ENCODE data around the gene LCN1.
"Not testable (repeated sequence)": the region's sequence is repeated elsewhere in the genome, so short reads cannot be mapped to it uniquely, and the experiment has no call there.

LCN1 gene

DNA sequence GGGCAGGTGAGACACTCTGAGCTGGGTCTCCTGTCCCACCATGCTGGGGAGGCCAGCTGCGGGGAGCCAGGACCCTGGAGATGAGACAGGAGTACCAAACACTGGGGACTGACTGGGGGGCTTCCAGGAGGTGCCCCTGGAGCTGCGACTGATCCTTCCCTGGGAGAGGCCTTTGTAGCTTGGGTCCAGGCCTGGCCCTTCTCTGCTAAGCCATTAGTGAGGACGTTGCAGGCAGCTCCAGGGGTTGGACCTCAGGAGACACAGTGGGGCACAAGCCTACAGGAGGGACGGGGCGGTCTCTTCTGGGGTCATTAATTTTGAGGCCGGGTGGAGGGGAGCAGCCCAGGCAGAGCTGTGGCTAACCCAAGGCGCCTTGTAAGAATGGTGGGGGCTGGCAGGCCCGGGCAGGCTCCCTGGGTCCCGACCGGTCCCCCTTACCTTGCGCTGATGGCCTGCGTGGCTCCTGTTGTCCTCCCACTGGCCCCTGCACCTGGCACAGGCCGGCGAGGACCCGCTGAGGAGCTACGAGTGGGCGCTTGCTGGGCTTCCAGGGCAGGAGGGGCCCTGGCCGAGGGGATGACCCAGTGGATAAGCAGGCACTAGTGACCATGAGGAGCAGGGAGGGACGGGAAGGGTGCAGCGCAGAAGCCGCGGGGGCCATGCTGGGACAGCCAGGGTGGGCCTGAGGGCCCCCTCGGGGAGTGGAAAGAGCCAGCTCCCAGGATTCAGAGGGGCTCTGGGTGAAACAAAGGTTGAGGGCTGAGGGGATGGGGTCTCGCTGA, 15.6 kb upstream of the LCN1 start:
- DNase-seq: no peak

DNA sequence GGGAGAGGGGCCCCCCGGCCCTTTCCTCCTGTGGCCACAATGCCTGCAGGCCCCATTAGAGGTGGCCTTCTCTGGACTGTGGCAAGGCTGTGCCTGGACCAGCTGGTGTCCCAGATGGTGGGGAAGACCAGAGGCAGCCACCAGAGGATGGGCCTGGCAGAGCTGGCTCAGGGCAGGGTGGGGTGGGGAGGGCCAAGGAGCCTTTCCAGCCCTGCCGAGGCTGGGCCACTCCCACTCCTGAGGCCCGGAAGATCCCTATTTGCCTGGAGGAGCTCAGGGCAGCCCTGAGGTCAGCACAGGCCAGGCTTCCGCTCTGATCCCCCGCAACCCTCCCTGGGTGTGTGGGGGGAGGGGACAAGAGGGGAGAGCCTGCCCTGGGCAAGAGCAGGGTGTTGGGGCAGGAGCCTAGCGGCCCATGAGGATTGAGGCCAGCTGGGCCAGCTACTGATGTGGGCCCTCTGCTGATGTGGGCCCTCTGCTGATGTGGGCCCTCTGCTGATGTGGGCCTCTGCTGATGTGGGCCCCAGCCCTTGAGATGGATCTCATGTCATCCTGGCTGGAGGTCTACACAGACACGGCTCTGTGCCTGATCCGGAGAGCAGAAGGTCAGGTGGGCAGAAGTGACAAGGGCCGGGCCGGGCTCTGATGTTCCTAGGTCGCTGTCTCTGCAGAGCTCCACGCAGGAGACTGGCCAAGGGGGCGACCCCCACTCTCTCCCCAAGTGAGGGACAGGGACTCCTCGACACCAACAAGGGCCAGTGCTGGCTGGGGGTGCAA, 14.7 kb upstream of the LCN1 start:
- DNase-seq: no peak

GRCh38 chr9:135507104-135508035, 13.9 kb upstream of the LCN1 start:
- DNase-seq: no peak

GRCh38 chr9:135508211-135508820, 12.9 kb upstream of the LCN1 start:
- no peak for DNase-seq

DNA sequence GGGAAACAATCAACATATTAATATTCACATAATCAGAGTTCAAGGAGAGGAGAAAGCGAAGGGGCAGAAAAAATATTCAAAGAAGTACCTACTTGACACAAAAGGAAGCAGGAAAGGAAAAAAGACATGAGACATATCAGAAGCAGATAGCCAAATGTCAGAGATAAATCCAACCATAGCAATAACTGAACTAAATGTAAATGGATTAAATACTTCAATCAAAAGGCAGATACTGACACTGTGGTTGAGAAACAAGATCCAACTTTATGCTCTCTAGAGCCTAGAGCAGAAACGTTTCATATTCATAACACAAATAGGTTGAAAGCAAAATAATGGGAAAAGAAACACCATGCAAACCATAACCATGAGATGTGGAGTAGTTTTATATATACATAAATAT, 11.8 kb upstream of the LCN1 start:
- no peak for DNase-seq

DNA sequence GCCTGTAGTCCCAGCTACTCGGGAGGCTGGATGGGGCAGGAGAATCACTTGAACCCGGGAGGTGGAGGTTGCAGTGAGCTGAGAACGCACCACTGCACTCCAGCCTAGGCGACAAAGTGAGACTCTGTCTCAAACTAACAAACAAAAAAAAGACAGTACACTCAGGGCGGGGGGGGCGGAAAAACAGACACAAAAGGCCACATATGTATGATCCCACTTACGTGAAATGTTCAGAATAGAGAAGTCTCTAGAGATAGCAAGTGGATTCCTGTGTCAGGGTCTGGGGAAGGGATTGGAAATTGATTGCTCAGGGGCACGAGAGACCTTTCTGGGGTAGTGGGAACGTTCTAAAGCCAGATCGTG, 9.0 kb upstream of the LCN1 start:
- DNase-seq: no peak

DNA sequence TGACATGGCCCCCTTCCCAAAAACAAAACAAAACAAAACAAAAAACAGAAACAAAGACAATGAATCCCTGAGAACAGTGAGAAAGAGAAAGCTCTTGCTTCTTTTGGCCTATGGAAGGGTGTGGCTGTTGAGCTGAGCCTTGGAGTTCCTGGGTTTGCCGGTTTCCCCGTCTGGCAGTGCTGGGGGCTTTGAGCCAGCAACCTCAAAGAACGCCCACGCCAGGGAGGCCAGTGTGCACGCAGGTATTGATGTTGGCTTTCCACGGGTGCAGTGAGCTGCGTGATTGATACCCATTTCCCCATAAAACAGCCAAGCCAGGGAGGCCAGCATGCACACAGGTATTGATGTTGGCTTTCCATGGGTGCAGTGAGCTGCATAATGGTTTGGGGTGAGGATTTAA, 8.3 kb upstream of the LCN1 start:
- DNase-seq: no peak

- DNase-seq: no peak
Observed at GRCh38 chr9:135513351-135513846, 7.8 kb upstream of the LCN1 start.

- not testable (repeated sequence) for DNase-seq
Observed at GRCh38 chr9:135513906-135514305, 7.3 kb upstream of the LCN1 start.

DNA sequence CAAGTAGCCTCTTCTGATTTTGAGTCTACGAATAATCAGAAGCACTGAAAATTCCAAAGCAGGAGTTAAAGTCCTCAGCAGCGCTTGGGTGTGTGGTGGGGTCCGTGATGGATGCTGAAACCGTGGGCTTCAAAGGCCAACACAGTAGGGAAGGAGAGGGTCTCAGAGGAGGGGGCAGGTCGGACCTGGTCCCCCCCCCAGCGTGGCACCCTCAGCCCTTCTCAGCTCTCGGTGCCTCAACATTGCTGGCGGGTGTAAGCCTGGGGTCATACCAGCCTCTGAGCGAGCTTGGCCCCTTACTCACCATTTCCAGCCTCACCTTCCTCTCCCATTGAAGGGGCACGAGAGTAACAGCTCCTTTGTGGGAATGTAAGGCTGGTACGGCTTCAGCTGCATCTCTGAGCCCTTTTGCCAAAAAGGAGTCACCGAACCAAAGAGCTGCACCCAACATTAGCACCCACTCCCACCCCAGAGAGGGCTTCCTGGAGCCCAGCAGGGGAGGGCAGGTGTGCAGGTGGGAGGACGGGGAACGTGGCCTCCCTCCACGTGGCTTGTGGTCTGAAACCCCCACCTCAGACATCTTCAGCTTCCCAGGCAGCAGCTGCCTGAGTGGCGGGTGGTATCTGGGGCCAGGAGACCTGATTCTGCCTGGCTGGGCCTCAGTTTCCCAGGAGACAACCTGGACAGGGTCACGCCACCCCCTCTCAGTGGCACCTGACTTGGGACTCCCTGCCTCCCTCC, 6.7 kb upstream of the LCN1 start:
- DNase-seq: no peak

DNA sequence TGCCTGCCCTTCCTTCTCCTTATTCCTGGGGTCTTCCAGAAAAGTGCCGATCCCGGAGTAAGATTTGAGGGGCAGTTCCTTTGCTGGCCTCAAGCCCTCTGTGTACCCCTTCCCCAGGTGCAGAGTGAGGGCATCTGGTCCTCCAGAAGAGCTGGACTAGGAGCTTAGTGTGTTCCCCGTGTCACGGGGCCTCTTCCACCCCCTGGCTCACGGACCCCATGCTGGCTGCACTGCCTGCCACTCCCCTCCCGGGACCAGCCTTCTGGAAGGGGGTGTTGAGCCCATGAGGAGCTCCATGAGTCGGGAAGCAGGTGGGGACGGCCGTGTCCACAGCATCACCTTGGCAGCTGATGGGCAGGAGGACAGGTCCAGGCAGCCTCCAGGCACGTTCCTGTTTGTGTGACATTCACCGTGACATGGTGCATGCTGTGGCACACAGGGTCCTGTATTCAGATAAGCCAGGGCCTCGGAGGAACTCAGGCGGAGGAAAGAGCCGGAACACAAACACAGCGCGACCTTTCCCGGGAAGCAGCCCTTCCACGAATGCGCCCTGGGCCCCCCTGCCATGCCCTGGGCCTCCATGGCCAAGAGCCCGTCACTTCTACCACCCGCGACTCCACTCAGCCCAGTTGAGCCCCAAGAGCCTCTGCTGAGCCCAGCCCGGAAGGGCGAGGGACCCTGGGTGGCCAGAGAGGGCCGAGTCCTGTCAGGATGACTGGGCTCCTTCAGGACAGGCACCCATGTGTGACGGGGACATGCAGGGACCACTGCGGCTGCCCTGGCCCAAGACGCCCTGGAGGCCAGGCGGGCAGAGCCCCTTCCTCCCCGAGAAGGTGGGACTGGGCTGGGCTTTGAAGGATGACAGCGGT, 5.9 kb upstream of the LCN1 start:
- no peak for DNase-seq

DNA sequence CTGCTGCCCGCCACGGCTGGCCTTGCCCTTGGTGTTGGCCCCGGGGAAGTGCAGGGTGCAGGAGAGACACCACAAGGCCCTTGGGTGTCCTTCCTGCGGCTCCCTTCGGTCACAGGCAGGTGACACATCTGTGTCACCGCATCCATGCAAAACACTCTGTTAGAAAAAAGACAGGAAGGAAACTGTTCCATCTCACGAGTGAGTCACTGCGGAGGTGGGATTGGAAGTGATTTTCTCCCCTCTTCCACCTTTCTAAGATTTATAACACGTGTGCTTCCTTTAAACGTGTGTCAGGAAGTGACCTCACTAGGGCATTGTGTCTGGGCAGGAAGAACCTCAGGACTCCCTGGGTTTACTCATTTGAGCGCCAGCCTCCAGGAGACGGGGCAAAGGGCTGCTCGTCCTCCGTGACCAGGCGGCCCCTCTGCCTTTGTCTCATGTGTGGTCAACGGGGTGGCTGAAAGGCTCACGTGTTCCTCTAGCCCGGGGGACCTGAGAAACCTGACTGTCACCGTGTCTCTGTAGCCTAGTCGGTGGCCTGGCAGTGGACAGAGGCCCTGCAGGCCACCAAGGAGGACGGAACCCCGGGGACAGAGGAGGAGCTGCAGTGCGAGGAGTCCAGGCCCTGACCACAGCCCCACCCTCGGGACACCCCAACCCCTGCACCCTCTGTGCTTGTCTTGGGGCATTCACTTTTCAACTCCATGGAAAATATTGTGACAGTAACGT, 4.9 kb upstream of the LCN1 start:
- DNase-seq: no peak

DNA sequence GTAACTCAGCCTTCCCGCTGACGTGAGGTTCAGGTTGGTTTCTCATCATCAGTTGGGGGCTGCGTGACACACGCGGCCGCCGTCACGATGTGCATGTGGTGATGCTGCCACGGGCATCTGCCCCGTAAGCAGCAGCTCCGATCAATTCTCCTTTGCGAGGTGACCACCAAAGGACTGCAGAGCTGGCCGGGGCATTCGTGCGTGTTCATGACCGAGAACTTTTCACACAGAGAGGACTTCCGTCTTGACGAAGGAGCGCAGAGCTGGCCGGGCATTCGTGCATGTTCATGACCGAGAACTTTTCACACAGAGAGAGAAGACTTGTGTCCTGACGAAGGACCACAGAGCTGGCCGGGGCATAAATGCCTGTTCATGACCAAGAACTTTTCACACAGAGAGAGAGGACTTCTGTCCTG, 3.8 kb upstream of the LCN1 start:
- DNase-seq: no peak

DNA sequence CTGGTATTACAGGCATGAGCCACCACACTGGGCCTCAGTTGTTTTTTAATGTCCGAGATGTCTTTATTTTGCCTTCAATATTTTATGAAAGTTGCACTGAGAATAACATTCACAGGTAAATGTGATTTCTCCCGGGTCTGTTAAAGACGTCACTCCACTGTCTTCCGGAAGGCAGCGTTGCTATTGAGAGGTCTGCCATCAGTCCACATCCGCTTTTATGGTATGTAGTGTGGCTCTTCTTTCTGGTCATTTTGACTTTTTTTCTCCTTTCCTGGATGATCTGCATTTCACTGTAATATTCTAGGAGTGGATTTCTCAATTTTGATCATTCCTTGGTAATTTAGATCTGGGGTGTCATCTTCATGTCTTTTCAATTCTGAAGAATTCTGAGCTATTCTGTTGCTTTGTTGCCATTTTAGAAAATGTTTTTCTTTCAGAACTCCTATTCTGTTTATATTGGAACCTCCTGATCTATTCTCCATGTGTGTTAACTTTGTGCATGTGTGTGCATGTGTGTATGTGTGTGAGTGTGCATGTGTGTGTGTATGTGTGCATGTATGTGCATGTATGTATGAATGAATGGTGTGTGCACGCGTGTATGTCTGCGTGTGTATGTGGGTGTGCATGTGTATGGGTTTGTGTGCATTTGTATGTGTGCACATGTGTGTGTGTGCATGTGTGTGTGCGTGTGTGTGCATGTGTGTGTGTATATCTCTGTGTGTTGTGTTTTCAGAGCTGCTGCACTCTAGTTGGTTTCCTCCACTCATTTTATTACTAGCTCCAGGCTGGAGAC, 1.9 kb upstream of the LCN1 start:
- DNase-seq: no peak

DNA sequence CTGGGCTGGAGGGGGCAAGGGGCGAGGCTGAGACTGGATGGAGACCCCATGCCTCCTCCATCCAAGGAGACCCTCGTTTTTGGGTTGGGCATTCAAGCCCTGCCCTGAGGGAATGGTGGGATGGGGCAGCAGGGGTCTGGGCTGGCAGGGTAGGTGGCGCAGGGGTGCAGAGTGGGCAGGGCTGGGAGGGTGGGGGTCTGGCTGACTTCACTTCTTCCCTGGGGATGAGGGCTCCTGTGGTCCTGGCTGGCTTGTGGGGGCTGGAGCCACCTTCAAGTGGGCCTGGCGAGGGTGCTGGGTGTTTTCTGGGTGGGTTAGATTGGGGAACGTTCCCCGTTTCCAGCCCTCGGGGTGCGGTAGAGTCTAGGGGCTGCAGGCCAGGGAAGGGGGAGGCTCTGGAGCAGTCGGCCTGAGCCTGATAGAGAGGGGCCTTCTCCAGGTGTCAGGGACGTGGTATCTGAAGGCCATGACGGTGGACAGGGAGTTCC, 412 bp downstream of the LCN1 start:
- DNase-seq: no peak

- no peak for DNase-seq
Observed at GRCh38 chr9:135522137-135522877, 1.1 kb downstream of the LCN1 start.

- DNase-seq: no peak
Observed at GRCh38 chr9:135522931-135523330, 1.7 kb downstream of the LCN1 start.

- no peak for DNase-seq
Observed at GRCh38 chr9:135523521-135524129, 2.4 kb downstream of the LCN1 start.

All from midbrain (tissue), 1 donor.